B cell (primary cell): ENCODE data around the gene CAPN15. TPM values are rescaled to one million over a fixed set of nuclear protein-coding genes. Genes with fewer than 3 reads are reported as not detected.

ENCODE experiments used
- ATAC-seq: fragments of 200-7000 bp; cut with Tn5 transposase; one replicate; pipeline ENCODE4 v1.10.0; 2021; ENCODE audit warnings: low read depth, mild to moderate bottlenecking, moderate number of reproducible peaks, moderate library complexity
- CTCF ChIA-PET: fragments of 350-600 bp; sonication (Branson Sonifier 250); formaldehyde crosslinking; loops from one replicate; lab custom pipeline; 2021; ENCODE audit warnings: antibody characterized with exemption, inconsistent platforms; lab: Charles Lee
- POLR2A ChIA-PET: fragments of 350-600 bp; sonication (Branson Sonifier 250); formaldehyde crosslinking; loops from one replicate; lab custom pipeline; 2021; ENCODE audit warnings: antibody characterized with exemption; lab: Charles Lee
- DNase-seq: peaks from one replicate; pipeline ENCODE4 v3.0.0; 2013
- H2AFZ ChIP-seq: 2 replicates; pipeline ENCODE4 v1.6.1; 2012; ENCODE audit warnings: mild to moderate bottlenecking, low read depth, low read length; ENCODE audit not compliant: insufficient read depth, poor library complexity, severe bottlenecking
- H3K27ac ChIP-seq, 2 donors: 1 replicate in 1 of 2; 2 replicates in 1 of 2; pipeline ENCODE4 v1.5.1; 2012 to 2013; ENCODE audit warnings: low read length in 2 of 2, mild to moderate bottlenecking in 2 of 2, moderate library complexity in 1 of 2
- H3K27me3 ChIP-seq, 4 experiments: fragments of 200-600 bp in 1 of 4; sonication (generic) in 1 of 4; replicated peaks in 1 of 4; 1 replicate in 2 of 4; 2 replicates in 2 of 4; pipeline versions ENCODE4 v1.6.1 to v1.7.0; 2013 to 2016; ENCODE audit warnings: low read length in 3 of 4, mild to moderate bottlenecking in 2 of 4, mixed read lengths in 1 of 4, moderate library complexity in 1 of 4; ENCODE audit not compliant: insufficient read depth in 4 of 4, control insufficient read depth in 3 of 4; ENCODE audit errors: control extremely low read depth in 1 of 4
- H3K36me3 ChIP-seq, 2 experiments: replicated peaks in 1 of 2; 1 replicate in 1 of 2; 2 replicates in 1 of 2; pipeline versions ENCODE4 v1.6.1 to v1.7.1; 2013; ENCODE audit warnings: low read length in 1 of 2; ENCODE audit not compliant: insufficient read depth in 2 of 2, control insufficient read depth in 1 of 2; ENCODE audit errors: control extremely low read depth in 1 of 2, extremely low read depth in 1 of 2
- H3K4me1 ChIP-seq, 2 donors: fragments of 200-600 bp in 1 of 2; sonication (generic) in 1 of 2; 1 replicate in 1 of 2; 2 replicates in 1 of 2; pipeline versions ENCODE4 v1.5.1 to v1.6.1; 2013 to 2017; ENCODE audit warnings: low read length in 2 of 2; ENCODE audit not compliant: control insufficient read depth in 2 of 2, insufficient read depth in 2 of 2
- H3K4me2 ChIP-seq: replicated peaks from 2 replicates; pipeline ENCODE3; 2012; ENCODE audit warnings: mild to moderate bottlenecking, low read depth, low read length; ENCODE audit not compliant: poor library complexity, severe bottlenecking
- H3K4me3 ChIP-seq, 5 experiments: fragments of 200-600 bp in 1 of 5; sonication (generic) in 1 of 5; 1 replicate in 3 of 5; 2 replicates in 2 of 5; pipeline versions ENCODE4 v1.5.1 to v1.7.0; 2011 to 2016; ENCODE audit warnings: low read length in 4 of 5, mild to moderate bottlenecking in 4 of 5, low read depth in 2 of 5, control low read depth in 1 of 5, moderate library complexity in 1 of 5; ENCODE audit not compliant: insufficient read depth in 1 of 5; ENCODE audit errors: control extremely low read depth in 1 of 5, extremely low read depth in 1 of 5
- H3K79me2 ChIP-seq: fragments of 200-600 bp; sonication (generic); one replicate; pipeline ENCODE4 v1.6.0; 2016; ENCODE audit warnings: low read length; ENCODE audit not compliant: control insufficient read depth, insufficient read depth
- H3K9ac ChIP-seq: fragments of 200-600 bp; sonication (generic); 2 replicates; pipeline ENCODE4 v1.6.1; 2017; ENCODE audit warnings: mild to moderate bottlenecking, low read length, moderate library complexity
- H3K9me3 ChIP-seq, 3 donors: one replicate each; pipeline versions ENCODE4 v1.6.1 to v1.7.1; 2013; ENCODE audit warnings: low read length in 2 of 3; ENCODE audit not compliant: control insufficient read depth in 2 of 3, insufficient read depth in 1 of 3; ENCODE audit errors: control extremely low read depth in 1 of 3
- H4K20me1 ChIP-seq: 2 replicates; pipeline ENCODE4 v1.6.0; 2012; ENCODE audit warnings: mild to moderate bottlenecking, low read length; ENCODE audit not compliant: insufficient read depth, control insufficient read depth, poor library complexity, severe bottlenecking
- H3K27ac Mint-ChIP-seq: one replicate; pipeline ENCODE4 v1.8.0; 2021; ENCODE audit warnings: mixed read lengths
- H3K27me3 Mint-ChIP-seq: one replicate; pipeline ENCODE4 v1.8.0; 2021; ENCODE audit warnings: mixed read lengths
- H3K4me1 Mint-ChIP-seq: one replicate; pipeline ENCODE4 v1.8.0; 2021; ENCODE audit warnings: mixed read lengths
- H3K4me3 Mint-ChIP-seq: one replicate; pipeline ENCODE4 v1.8.0; 2021; ENCODE audit warnings: mixed read lengths
- H3K9me3 Mint-ChIP-seq: one replicate; pipeline ENCODE4 v1.8.0; 2022; ENCODE audit warnings: mixed read lengths; ENCODE audit not compliant: insufficient read depth
- CTCF ChIP-seq: fragments of 200-600 bp; IDR thresholded peaks from one replicate; pipeline ENCODE4 v1.8.0; 2022; ENCODE audit warnings: antibody characterized with exemption, mild to moderate bottlenecking
- EZH2 ChIP-seq: IDR thresholded peaks from 2 replicates; pipeline ENCODE4 v1.6.1; 2012; ENCODE audit warnings: borderline replicate concordance, low read depth, mild to moderate bottlenecking, moderate library complexity, low read length; ENCODE audit not compliant: insufficient read depth, poor library complexity, severe bottlenecking
- WGBS: methylation state at CpG from one replicate; pipeline ENCODE4 v1.1.5; 2013; ENCODE audit warnings: missing lambda C conversion rate; ENCODE audit not compliant: insufficient coverage; 5-methylcytosine and 5-hydroxymethylcytosine counted together
- intact Hi-C: fragments of 100-400 bp; cut with micrococcal nuclease; formaldehyde crosslinking; loops from one replicate; pipeline ENCODE4 v1.10.0; 2022
- polyA plus RNA-seq: library from polyadenylated mRNA; depleted of rRNA; stranded (reverse); fragments of >200 nt; gene quantifications from 2 replicates; pipeline ENCODE4 v1.2.3, GENCODE V29; 2012
- total RNA-seq, 2 donors: library from RNA; stranded (reverse); fragments of 120-200 nt in 1 of 2; gene quantifications; 1 replicate in 1 of 2; 2 replicates in 1 of 2; pipeline versions ENCODE4 v1.2.3 to v1.2.4, GENCODE V29; 2013 to 2022

CAPN15 gene
- total and polyA plus RNA-seq, 2 donors (not counting 1 experiment from before 2014, with no cell fraction given): 67.2 to 77.2 TPM

GRCh38 chr16:578232-578869 lies 50.8 kb downstream of the CAPN15 start:
- Mint-ChIP-seq H3K27me3 (no peaks in the 10 kb centered on the region), H3K27ac (no peak overlapping the region), H3K4me3 (peak overlapping the region; percentile 73), H3K9me3 (no peaks in the 10 kb centered on the region), H3K4me1 (peaks cover 4% of the 10 kb centered on the region)
- WGBS: 95% methylated on average over 19 of the region's 24 CpGs
- no peaks in the 10 kb centered on the region for H3K27me3 ChIP-seq
- no peaks in the 10 kb centered on the region for H3K79me2 ChIP-seq
- no peak overlapping the region for H3K9ac ChIP-seq
- no peaks in the 10 kb centered on the region for H3K9me3 ChIP-seq
- POLR2A ChIA-PET: interaction anchor here (1.1 kb wide), 1 partner anchor 10 kb away, joined by 3 read pairs; no protein-coding TSS in a partner anchor
- DNase-seq: no peak
- no peak overlapping the region for H3K4me2 ChIP-seq
- H2AFZ ChIP-seq: no peak overlapping the region
- no peak overlapping the region for H3K4me3 ChIP-seq
- peaks cover 0 to 5% of the 10 kb centered on the region in 2 experiments for H3K36me3 ChIP-seq
- CTCF ChIA-PET: interaction anchor here (1.0 to 1.1 kb wide), 5 partner anchors 10 to 83 kb away, joined by 4 to 5 read pairs (median 5); partner anchors contain the start of gene METTL26
- no peak overlapping the region for H3K27ac ChIP-seq
- TF ChIP-seq EZH2: no peak
- TF ChIP-seq CTCF: no peak
- no peaks in the 10 kb centered on the region for H4K20me1 ChIP-seq
- ATAC-seq: no peak
- intact Hi-C loops: loop anchor here (2.0 kb wide), 1 partner anchor 32 kb away; no protein-coding TSS in a partner anchor
- H3K4me1 ChIP-seq: peaks cover 0 to 8% of the 10 kb centered on the region in 2 donors

DNA sequence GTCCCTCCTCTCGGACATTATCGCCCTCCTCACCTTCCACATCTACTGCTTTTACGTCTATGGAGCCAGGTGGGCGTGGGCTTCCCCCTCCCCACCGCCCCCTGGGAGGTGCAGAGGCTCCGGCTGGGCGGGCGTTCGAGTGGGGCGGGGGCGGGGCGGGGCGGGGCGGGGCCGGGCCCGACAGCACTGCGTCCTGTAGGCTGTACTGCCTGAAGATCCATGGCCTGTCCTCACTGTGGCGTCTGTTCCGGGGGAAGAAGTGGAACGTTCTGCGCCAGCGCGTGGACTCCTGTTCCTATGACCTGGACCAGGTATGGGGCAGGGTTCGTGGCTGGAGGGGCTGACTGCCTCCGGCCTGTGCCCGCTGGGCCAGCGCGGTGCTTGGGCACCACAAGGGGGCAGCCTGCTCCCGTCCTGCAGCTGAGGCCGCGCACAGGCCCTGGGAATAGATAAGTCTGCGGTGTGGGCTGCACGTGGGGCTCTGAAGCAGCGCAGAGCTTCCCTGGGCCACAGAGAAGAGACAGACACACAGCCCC lies 51.4 kb downstream of the CAPN15 start:
- Histone ChIP-seq H3K27ac (no peak overlapping the region), H2AFZ (no peak overlapping the region), H3K4me1 (peaks cover 0 to 8% of the 10 kb centered on the region in 2 donors), H3K4me2 (peak overlapping the region; percentile 60), H4K20me1 (no peaks in the 10 kb centered on the region), H3K36me3 (peaks cover 0 to 5% of the 10 kb centered on the region in 2 experiments), H3K27me3 (no peaks in the 10 kb centered on the region), H3K9ac (no peak overlapping the region), H3K9me3 (no peaks in the 10 kb centered on the region), H3K4me3 (peak overlapping the region in 1 of 5 experiments; percentile 23), H3K79me2 (no peaks in the 10 kb centered on the region)
- Mint-ChIP-seq H3K27ac (no peak overlapping the region), H3K4me1 (peaks cover 4% of the 10 kb centered on the region), H3K4me3 (peak overlapping the region; percentile 73), H3K27me3 (no peaks in the 10 kb centered on the region), H3K9me3 (no peaks in the 10 kb centered on the region)
- DNase-seq (peak; percentile 86), ATAC-seq (peak; percentile 94)
- ChIA-PET CTCF (interaction anchor here (0.6 to 1.1 kb wide), 8 partner anchors 10 to 135 kb away, joined by 3 to 5 read pairs (median 4); partner anchors contain the start of gene METTL26), POLR2A (interaction anchor here (1.1 kb wide), 1 partner anchor 10 kb away, joined by 3 read pairs; no protein-coding TSS in a partner anchor)
- 31% methylated on average over 25 of the region's 34 CpGs for WGBS
- TF ChIP-seq CTCF: peak; percentile 78
- no peak for TF ChIP-seq EZH2
- intact Hi-C loops: loop anchor here (1.0 to 2.0 kb wide), 4 partner anchors 10 to 88 kb away; no protein-coding TSS in a partner anchor
